ENCODE data around the gene CCNB3. TPM values are rescaled to one million over a fixed set of nuclear protein-coding genes. Genes with fewer than 3 reads are reported as not detected.

CCNB3 gene
- total and polyA plus RNA-seq, 2 of the 4 experiments (the other 2 are of a cell fraction) = 0.09 to 0.18 TPM

DNA sequence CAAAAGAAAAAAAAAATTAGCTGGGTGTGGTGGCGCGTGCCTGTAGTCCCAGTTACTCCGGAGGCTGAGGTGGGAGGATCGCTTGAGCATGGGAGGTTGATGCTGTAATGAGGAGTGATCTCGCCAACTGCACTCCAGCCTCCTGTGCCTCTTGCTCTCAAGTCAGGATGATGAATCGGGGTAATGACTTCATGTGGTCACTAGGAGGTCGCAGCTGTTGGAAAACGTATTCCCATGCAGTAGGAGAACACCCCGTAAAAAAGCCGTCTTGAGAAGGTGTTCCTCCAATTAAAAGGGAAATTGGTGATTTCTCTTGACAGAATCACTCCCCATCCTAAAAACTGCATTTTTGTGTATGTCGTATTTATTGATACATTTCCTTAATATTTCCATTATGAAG is 2.2 kb downstream of the CCNB3 start:
- CTCF ChIA-PET = no interaction called here
- ATAC-seq (ENCODE audit: low read depth) (no peak), DNase-seq (no peak)
- no peak overlapping the region for H2BK20ac ChIP-seq (ENCODE audit: low read depth, low read length)
- H3K23ac ChIP-seq (ENCODE audit: low read depth, low read length) = no peak overlapping the region
- no peak overlapping the region for H3K56ac ChIP-seq (ENCODE audit: extremely low read depth, insufficient read depth, low read length)
- no peaks in the 10 kb centered on the region for H3K79me1 ChIP-seq (ENCODE audit: low read depth in 1 of 2, low read length in 2 of 2)
- no peak overlapping the region for H3K4me3 ChIP-seq (ENCODE audit: insufficient read depth, low read depth, low read length)
- H2AK5ac ChIP-seq (ENCODE audit: low read depth, low read length) = no peak overlapping the region
- no peak overlapping the region for H3K18ac ChIP-seq (ENCODE audit: low read depth, low read length)
- H3K9ac ChIP-seq (ENCODE audit: low read depth, low read length) = no peak overlapping the region
- BruUV-seq (replicated peaks) = no TSS peak
- no peak overlapping the region for H4K91ac ChIP-seq (ENCODE audit: insufficient read depth, low read depth, low read length)
- no peaks in the 10 kb centered on the region for H3K4me1 ChIP-seq (ENCODE audit: control insufficient read depth, insufficient read depth, low read length)
- intact Hi-C loops (cut with micrococcal nuclease) = no loop called here
- no peak overlapping the region for H2BK120ac ChIP-seq (ENCODE audit: low read depth, low read length)
- no peaks in the 10 kb centered on the region for H3K36me3 ChIP-seq (ENCODE audit: control insufficient read depth, insufficient read depth, low read length)
- no peaks in the 10 kb centered on the region; the same call in 1 of the 2 replicates for H3K27me3 ChIP-seq (ENCODE audit: control insufficient read depth, insufficient read depth, low read length)
- in situ Hi-C loops (cut with MboI; ENCODE audit: low sequenced_read_pairs) = no loop called here
- no peak overlapping the region for H2AK9ac ChIP-seq (replicated peaks; ENCODE audit: low read depth, low read length, poor library complexity)
- no peak overlapping the region for H4K8ac ChIP-seq (ENCODE audit: low read depth in 2 of 2, low read length in 2 of 2)
- H3K9me1 ChIP-seq (ENCODE audit: insufficient read depth, low read length) = no peaks in the 10 kb centered on the region
- dilution Hi-C loops (cut with HindIII; ENCODE audit: low sequenced_read_pairs, unreplicated experiment) = no loop called here
- no peak overlapping the region for H2BK5ac ChIP-seq (ENCODE audit: low read depth, low read length, poor library complexity, severe bottlenecking)
- no peaks in the 10 kb centered on the region for H4K20me1 ChIP-seq (ENCODE audit: insufficient read depth, low read length)
- WGBS, 2 experiments (ENCODE audit: extremely low coverage in 2 of 2, insufficient read length in 1 of 2) = 20% methylated on average over 1 of the region's 11 CpGs; no CpG with 5 or more reads in 1 of the 2 experiments
- H3K27ac ChIP-seq (ENCODE audit: insufficient read depth, low read length) = no peak overlapping the region
- POLR2A ChIA-PET (ENCODE audit: unreplicated experiment) = interaction anchor here (0.5 kb wide), 1 partner anchor 978 kb away, joined by 3 read pairs; no protein-coding TSS in a partner anchor
- no peak overlapping the region for H3K14ac ChIP-seq (replicated peaks; ENCODE audit: low read depth, low read length)
- no peak for TF ChIP-seq BHLHE40 (IDR thresholded peaks at IDR 0.05; ENCODE audit: low read depth, low read length)
- no peak for TF ChIP-seq POLR2A (IDR thresholded peaks at IDR 0.05; ENCODE audit: low read depth, low read length)
- TF ChIP-seq FOS (IDR thresholded peaks at IDR 0.05; ENCODE audit: low read depth, low read length) = no peak
- TF ChIP-seq MAFK (IDR thresholded peaks at IDR 0.05; ENCODE audit: low read depth, low read length) = no peak
- no peak for TF ChIP-seq RAD21 (IDR thresholded peaks at IDR 0.05; ENCODE audit: low read length)
- no peak for TF ChIP-seq NFE2L2 (IDR thresholded peaks at IDR 0.05; ENCODE audit: low read depth, low read length)
- TF ChIP-seq CEBPB (IDR thresholded peaks at IDR 0.05; ENCODE audit: low read depth, low read length) = no peak
- TF ChIP-seq, protein P1, sequence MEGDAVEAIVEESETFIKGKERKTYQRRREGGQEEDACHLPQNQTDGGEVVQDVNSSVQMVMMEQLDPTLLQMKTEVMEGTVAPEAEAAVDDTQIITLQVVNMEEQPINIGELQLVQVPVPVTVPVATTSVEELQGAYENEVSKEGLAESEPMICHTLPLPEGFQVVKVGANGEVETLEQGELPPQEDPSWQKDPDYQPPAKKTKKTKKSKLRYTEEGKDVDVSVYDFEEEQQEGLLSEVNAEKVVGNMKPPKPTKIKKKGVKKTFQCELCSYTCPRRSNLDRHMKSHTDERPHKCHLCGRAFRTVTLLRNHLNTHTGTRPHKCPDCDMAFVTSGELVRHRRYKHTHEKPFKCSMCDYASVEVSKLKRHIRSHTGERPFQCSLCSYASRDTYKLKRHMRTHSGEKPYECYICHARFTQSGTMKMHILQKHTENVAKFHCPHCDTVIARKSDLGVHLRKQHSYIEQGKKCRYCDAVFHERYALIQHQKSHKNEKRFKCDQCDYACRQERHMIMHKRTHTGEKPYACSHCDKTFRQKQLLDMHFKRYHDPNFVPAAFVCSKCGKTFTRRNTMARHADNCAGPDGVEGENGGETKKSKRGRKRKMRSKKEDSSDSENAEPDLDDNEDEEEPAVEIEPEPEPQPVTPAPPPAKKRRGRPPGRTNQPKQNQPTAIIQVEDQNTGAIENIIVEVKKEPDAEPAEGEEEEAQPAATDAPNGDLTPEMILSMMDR (conservative IDR thresholded peaks at IDR 0.05; ENCODE audit: low read depth, low read length) = no peak
- no peak for TF ChIP-seq CHD1 (IDR thresholded peaks at IDR 0.05; ENCODE audit: low read depth, low read length)
- TF ChIP-seq, protein P2, sequence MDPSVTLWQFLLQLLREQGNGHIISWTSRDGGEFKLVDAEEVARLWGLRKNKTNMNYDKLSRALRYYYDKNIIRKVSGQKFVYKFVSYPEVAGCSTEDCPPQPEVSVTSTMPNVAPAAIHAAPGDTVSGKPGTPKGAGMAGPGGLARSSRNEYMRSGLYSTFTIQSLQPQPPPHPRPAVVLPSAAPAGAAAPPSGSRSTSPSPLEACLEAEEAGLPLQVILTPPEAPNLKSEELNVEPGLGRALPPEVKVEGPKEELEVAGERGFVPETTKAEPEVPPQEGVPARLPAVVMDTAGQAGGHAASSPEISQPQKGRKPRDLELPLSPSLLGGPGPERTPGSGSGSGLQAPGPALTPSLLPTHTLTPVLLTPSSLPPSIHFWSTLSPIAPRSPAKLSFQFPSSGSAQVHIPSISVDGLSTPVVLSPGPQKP (IDR thresholded peaks at IDR 0.05; ENCODE audit: borderline replicate concordance, low read depth, low read length) = no peak
- TF ChIP-seq RFX5 (IDR thresholded peaks at IDR 0.05; ENCODE audit: low read depth, low read length) = no peak
- TF ChIP-seq MAZ (IDR thresholded peaks at IDR 0.05; ENCODE audit: borderline replicate concordance, low read depth, low read length) = no peak
- TF ChIP-seq MXI1 (IDR thresholded peaks at IDR 0.05; ENCODE audit: borderline replicate concordance, low read depth, low read length) = no peak
- no peak for TF ChIP-seq SMC3 (IDR thresholded peaks at IDR 0.05; ENCODE audit: low read depth, low read length)
- TF ChIP-seq RCOR1 (IDR thresholded peaks at IDR 0.05; ENCODE audit: insufficient replicate concordance, low read length) = no peak
- TF ChIP-seq, protein P3, sequence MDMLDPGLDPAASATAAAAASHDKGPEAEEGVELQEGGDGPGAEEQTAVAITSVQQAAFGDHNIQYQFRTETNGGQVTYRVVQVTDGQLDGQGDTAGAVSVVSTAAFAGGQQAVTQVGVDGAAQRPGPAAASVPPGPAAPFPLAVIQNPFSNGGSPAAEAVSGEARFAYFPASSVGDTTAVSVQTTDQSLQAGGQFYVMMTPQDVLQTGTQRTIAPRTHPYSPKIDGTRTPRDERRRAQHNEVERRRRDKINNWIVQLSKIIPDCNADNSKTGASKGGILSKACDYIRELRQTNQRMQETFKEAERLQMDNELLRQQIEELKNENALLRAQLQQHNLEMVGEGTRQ (IDR thresholded peaks at IDR 0.05; ENCODE audit: low read depth, low read length) = no peak
- H4K5ac ChIP-seq (ENCODE audit: low read depth, low read length) = no peak overlapping the region
- no peak overlapping the region for H2AFZ ChIP-seq (replicated peaks; ENCODE audit: low read length, poor library complexity)
- H3K9me3 ChIP-seq (ENCODE audit: control insufficient read depth, insufficient read depth, low read length) = no peaks in the 10 kb centered on the region
- H3K4ac ChIP-seq (ENCODE audit: low read depth, low read length) = no peak overlapping the region
- H3K4me2 ChIP-seq (ENCODE audit: low read depth, low read length) = no peak overlapping the region
- H2BK15ac ChIP-seq (ENCODE audit: low read depth, low read length) = no peak overlapping the region
